H9 (cell line): Measurements from ENCODE around the gene TMCC2. TPM values are rescaled to one million over a fixed set of nuclear protein-coding genes. Genes with fewer than 3 reads are reported as not detected.

Source experiments
- DNase-seq: peaks from one replicate; pipeline ENCODE4 v3.0.0-alpha.2; 2017
- H2AFZ ChIP-seq: one replicate; pipeline ENCODE4 v1.6.1; 2013; ENCODE audit warnings: mild to moderate bottlenecking, low read length, control low read depth, moderate library complexity
- H2AK5ac ChIP-seq: 2 replicates; pipeline ENCODE4 v1.6.1; 2013; ENCODE audit warnings: low read length, control low read depth, mixed read lengths; ENCODE audit not compliant: insufficient read length
- H2BK120ac ChIP-seq: one replicate; pipeline ENCODE4 v1.6.1; 2013; ENCODE audit warnings: low read depth, mild to moderate bottlenecking, low read length, control low read depth, inconsistent platforms; ENCODE audit not compliant: poor library complexity, severe bottlenecking
- H2BK12ac ChIP-seq: 2 replicates; pipeline ENCODE4 v1.6.1; 2013; ENCODE audit warnings: low read length, control low read depth, mixed read lengths, low read depth; ENCODE audit not compliant: insufficient read length
- H2BK15ac ChIP-seq: 2 replicates; pipeline ENCODE4 v1.6.1; 2013; ENCODE audit warnings: low read depth, low read length, control low read depth
- H2BK20ac ChIP-seq: one replicate; pipeline ENCODE4 v1.6.1; 2013; ENCODE audit warnings: low read depth, mild to moderate bottlenecking, low read length, control low read depth, inconsistent platforms; ENCODE audit not compliant: poor library complexity, severe bottlenecking
- H2BK5ac ChIP-seq: 2 replicates; pipeline ENCODE4 v1.6.1; 2013; ENCODE audit warnings: low read length, control low read depth, mixed read lengths; ENCODE audit not compliant: insufficient read length
- H3K14ac ChIP-seq: 2 replicates; pipeline ENCODE4 v1.6.1; 2013; ENCODE audit warnings: low read length, control low read depth; ENCODE audit not compliant: insufficient read depth
- H3K18ac ChIP-seq: 2 replicates; pipeline ENCODE4 v1.6.1; 2013; ENCODE audit warnings: low read depth, mild to moderate bottlenecking, mixed read lengths, low read length, control low read depth; ENCODE audit not compliant: insufficient read length
- H3K23ac ChIP-seq: 2 replicates; pipeline ENCODE4 v1.6.1; 2013; ENCODE audit warnings: low read length, control low read depth, mixed read lengths, low read depth; ENCODE audit not compliant: insufficient read length
- H3K23me2 ChIP-seq: 2 replicates; pipeline ENCODE4 v1.6.1; 2013; ENCODE audit warnings: low read depth, mild to moderate bottlenecking, mixed read lengths, low read length, control low read depth; ENCODE audit not compliant: insufficient read length, poor library complexity, severe bottlenecking
- H3K27ac ChIP-seq: 2 replicates; pipeline ENCODE4 v1.5.1; 2013; ENCODE audit warnings: low read length, control low read depth, mixed read lengths, low read depth; ENCODE audit not compliant: insufficient read length
- H3K27me3 ChIP-seq: 2 replicates; pipeline ENCODE4 v1.6.1; 2013; ENCODE audit warnings: low read length, control low read depth, inconsistent platforms; ENCODE audit not compliant: insufficient read depth
- H3K4ac ChIP-seq: 2 replicates; pipeline ENCODE4 v1.6.1; 2013; ENCODE audit warnings: low read depth, mild to moderate bottlenecking, control low read depth, inconsistent platforms, low read length, moderate library complexity
- H3K4me1 ChIP-seq: 2 replicates; pipeline ENCODE4 v1.6.1; 2013; ENCODE audit warnings: low read length, control low read depth, inconsistent platforms; ENCODE audit not compliant: insufficient read depth
- H3K4me2 ChIP-seq: 2 replicates; pipeline ENCODE4 v1.6.1; 2013; ENCODE audit warnings: low read length, control low read depth, mixed read lengths; ENCODE audit not compliant: insufficient read length, insufficient read depth
- H3K56ac ChIP-seq: 2 replicates; pipeline ENCODE4 v1.6.1; 2013; ENCODE audit warnings: low read depth, mild to moderate bottlenecking, mixed read lengths, low read length, control low read depth; ENCODE audit not compliant: insufficient read length
- H3K79me1 ChIP-seq: 2 replicates; pipeline ENCODE4 v1.6.1; 2013; ENCODE audit warnings: low read depth, mild to moderate bottlenecking, moderate library complexity, low read length, control low read depth, inconsistent platforms; ENCODE audit not compliant: insufficient read depth, poor library complexity, severe bottlenecking
- H3K79me2 ChIP-seq: 2 replicates; pipeline ENCODE4 v1.6.1; 2013; ENCODE audit warnings: low read length, control low read depth, inconsistent platforms; ENCODE audit not compliant: insufficient read depth
- H3K9ac ChIP-seq: 2 replicates; pipeline ENCODE4 v1.6.1; 2013; ENCODE audit warnings: low read length, control low read depth, mixed read lengths; ENCODE audit not compliant: insufficient read length; ENCODE audit errors: extremely low read depth
- H3K9me3 ChIP-seq: one replicate; pipeline ENCODE4 v1.6.1; 2013; ENCODE audit warnings: low read depth, low read length, inconsistent platforms; ENCODE audit not compliant: control insufficient read depth
- H3T11ph ChIP-seq: one replicate; pipeline ENCODE4 v1.6.1; 2013; ENCODE audit warnings: mild to moderate bottlenecking, low read length, control low read depth, inconsistent platforms
- H4K20me1 ChIP-seq: one replicate; pipeline ENCODE4 v1.6.1; 2013; ENCODE audit not compliant: control insufficient read depth, insufficient read length, insufficient read depth
- H4K5ac ChIP-seq: 2 replicates; pipeline ENCODE4 v1.6.1; 2013; ENCODE audit warnings: low read depth, mild to moderate bottlenecking, mixed read lengths, low read length, control low read depth; ENCODE audit not compliant: insufficient read length
- H4K8ac ChIP-seq: replicated peaks from 2 replicates; pipeline ENCODE4 v1.6.1; 2013; ENCODE audit warnings: low read length, control low read depth, mixed read lengths, low read depth; ENCODE audit not compliant: insufficient read length
- H4K91ac ChIP-seq: 2 replicates; pipeline ENCODE4 v1.6.1; 2013; ENCODE audit warnings: low read depth, mild to moderate bottlenecking, moderate library complexity, mixed read lengths, low read length, control low read depth; ENCODE audit not compliant: insufficient read length
- H3K27ac Mint-ChIP-seq, 3 experiments: 2 replicates in 2 of 3; 3 replicates in 1 of 3; pipeline ENCODE4 v1.8.0; 2020 to 2021; ENCODE audit warnings: mixed read lengths in 3 of 3, mild to moderate bottlenecking in 1 of 3, moderate library complexity in 1 of 3
- H3K27me3 Mint-ChIP-seq: 2 replicates; pipeline ENCODE4 v1.8.0; 2021; ENCODE audit warnings: low read depth, mild to moderate bottlenecking, moderate library complexity, mixed read lengths
- H3K36me3 Mint-ChIP-seq, 3 experiments: 2 replicates in 2 of 3; 3 replicates in 1 of 3; pipeline ENCODE4 v1.8.0; 2020 to 2021; ENCODE audit warnings: low read depth in 3 of 3, mixed read lengths in 3 of 3; ENCODE audit not compliant: insufficient read depth in 1 of 3
- H3K4me1 Mint-ChIP-seq, 2 experiments: 2 replicates each; pipeline ENCODE4 v1.8.0; 2020; ENCODE audit warnings: mixed read lengths in 2 of 2
- H3K4me3 Mint-ChIP-seq, 2 experiments: 2 replicates in 1 of 2; 3 replicates in 1 of 2; pipeline ENCODE4 v1.8.0; 2020 to 2021; ENCODE audit warnings: mild to moderate bottlenecking in 2 of 2, mixed read lengths in 2 of 2, moderate library complexity in 1 of 2
- H3K9me3 Mint-ChIP-seq, 2 experiments: 2 replicates in 1 of 2; 3 replicates in 1 of 2; pipeline ENCODE4 v1.8.0; 2020; ENCODE audit warnings: mild to moderate bottlenecking in 2 of 2, mixed read lengths in 2 of 2, moderate library complexity in 1 of 2
- WGBS: extraction: QIAGEN DNeasy Blood & Tissue Kit; methylation state at CpG from one replicate; pipeline ENCODE4 v1.1.7; 2013; ENCODE audit warnings: missing lambda C conversion rate, low lambda C conversion rate, mixed read lengths; ENCODE audit not compliant: insufficient read length; ENCODE audit errors: extremely low coverage; 5-methylcytosine and 5-hydroxymethylcytosine counted together
- total RNA-seq: library from RNA; stranded (reverse); gene quantifications from 2 replicates; pipeline ENCODE4 v1.2.1, GENCODE V29; 2021
- TF ChIP-seq, protein P1 (sequence below): fragments of 200-600 bp; sonication (generic); conservative IDR thresholded peaks from 3 replicates; pipeline ENCODE4 v1.8.0; 2021; ENCODE audit warnings: antibody characterized with exemption, mild to moderate bottlenecking

The TMCC2 gene
- total RNA-seq, 1 experiment from 2014 or later, result 11.7 TPM

DNA sequence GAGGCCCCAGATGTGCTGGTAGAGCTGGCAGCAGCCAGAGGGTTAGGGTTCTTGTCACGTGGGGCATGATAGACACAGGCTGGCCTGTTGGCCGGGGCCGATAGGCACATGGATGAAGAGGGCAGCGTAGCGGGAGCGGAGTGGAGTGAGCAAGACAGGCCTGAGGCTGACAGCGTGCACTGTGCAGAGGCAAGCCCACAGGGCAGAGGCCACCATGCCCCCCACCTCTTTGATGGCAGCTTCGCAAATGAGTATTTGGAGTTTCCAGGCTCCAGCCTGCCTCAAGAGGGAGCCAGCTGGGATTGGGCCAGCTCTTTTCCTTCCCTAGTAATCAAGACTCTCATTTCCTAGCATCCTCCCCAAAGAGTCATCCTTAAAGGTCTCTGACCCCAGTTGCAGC is 43.5 kb downstream of the TMCC2 start:
- H3K27ac Mint-ChIP-seq, result no peak overlapping the region; a peak in 2 of 7 replicates
- H3K36me3 Mint-ChIP-seq, result peaks cover 1 to 21% (median 16%) of the 10 kb centered on the region in 3 experiments
- H3K27me3 Mint-ChIP-seq, result no peaks in the 10 kb centered on the region; the same call in 1 of the 2 replicates
- Histone ChIP-seq H2AK5ac (no peak overlapping the region), H3K14ac (no peak overlapping the region), H3K79me1 (no peaks in the 10 kb centered on the region), H2BK20ac (no peak overlapping the region), H3K18ac (no peak overlapping the region), H3K4ac (no peak overlapping the region), H3K56ac (no peak overlapping the region), H2BK5ac (no peak overlapping the region), H3K4me2 (no peak overlapping the region), H3K27me3 (no peaks in the 10 kb centered on the region), H4K8ac (no peak overlapping the region), H4K91ac (no peak overlapping the region), H3T11ph (no peak overlapping the region), H3K9ac (no peak overlapping the region), H3K23me2 (no peaks in the 10 kb centered on the region), H3K4me1 (peaks cover 3% of the 10 kb centered on the region; the same call in 1 of the 2 replicates), H2AFZ (no peak overlapping the region), H3K79me2 (no peaks in the 10 kb centered on the region), H3K9me3 (no peaks in the 10 kb centered on the region), H3K27ac (no peak overlapping the region), H4K20me1 (peaks cover 2% of the 10 kb centered on the region), H2BK120ac (no peak overlapping the region), H4K5ac (no peak overlapping the region), H2BK15ac (no peak overlapping the region), H3K23ac (no peak overlapping the region), H2BK12ac (no peak overlapping the region)
- H3K4me3 Mint-ChIP-seq, result no peak overlapping the region; a peak in 1 of 5 replicates
- no peaks in the 10 kb centered on the region; a peak in 1 of 5 replicates for H3K9me3 Mint-ChIP-seq
- DNase-seq, result no peak
- WGBS, result no CpG with 5 or more reads among the region's 8 CpGs
- peaks cover 34 to 50% of the 10 kb centered on the region in 2 experiments for H3K4me1 Mint-ChIP-seq
- TF ChIP-seq, protein P1, sequence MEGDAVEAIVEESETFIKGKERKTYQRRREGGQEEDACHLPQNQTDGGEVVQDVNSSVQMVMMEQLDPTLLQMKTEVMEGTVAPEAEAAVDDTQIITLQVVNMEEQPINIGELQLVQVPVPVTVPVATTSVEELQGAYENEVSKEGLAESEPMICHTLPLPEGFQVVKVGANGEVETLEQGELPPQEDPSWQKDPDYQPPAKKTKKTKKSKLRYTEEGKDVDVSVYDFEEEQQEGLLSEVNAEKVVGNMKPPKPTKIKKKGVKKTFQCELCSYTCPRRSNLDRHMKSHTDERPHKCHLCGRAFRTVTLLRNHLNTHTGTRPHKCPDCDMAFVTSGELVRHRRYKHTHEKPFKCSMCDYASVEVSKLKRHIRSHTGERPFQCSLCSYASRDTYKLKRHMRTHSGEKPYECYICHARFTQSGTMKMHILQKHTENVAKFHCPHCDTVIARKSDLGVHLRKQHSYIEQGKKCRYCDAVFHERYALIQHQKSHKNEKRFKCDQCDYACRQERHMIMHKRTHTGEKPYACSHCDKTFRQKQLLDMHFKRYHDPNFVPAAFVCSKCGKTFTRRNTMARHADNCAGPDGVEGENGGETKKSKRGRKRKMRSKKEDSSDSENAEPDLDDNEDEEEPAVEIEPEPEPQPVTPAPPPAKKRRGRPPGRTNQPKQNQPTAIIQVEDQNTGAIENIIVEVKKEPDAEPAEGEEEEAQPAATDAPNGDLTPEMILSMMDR, result peak; percentile 45
